ENCODE data around the gene BOLL.

BOLL gene

DNA sequence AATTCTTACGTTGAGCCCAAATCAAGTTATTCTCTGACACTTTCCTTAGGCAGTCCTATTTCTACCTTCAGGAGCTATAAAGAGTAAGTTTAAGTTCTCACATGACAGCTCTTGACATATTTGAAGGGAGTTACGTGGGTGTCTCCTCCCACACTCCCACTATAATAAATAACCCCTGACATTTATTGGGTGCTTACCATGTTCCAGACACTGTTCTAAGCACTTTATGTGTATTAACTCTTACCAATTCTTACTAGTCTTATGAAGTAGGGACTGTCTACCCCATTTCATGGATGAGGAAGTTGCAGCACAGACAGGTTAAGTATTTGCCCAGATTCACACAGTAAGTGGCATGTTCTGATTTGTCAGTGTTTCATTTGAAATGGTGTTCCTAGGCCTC, 37.2 kb upstream of the BOLL start:
- Histone ChIP-seq H2BK120ac (ENCODE audit: insufficient read depth, low read length, poor library complexity) (no peak overlapping the region), H4K12ac (ENCODE audit: low read depth, low read length) (no peak overlapping the region), H3K4me1 (ENCODE audit: control insufficient read depth in 1 of 2, insufficient read depth in 2 of 2, low read length in 2 of 2) (no peaks in the 10 kb centered on the region), H3K27me3 (ENCODE audit: insufficient read depth, low read length) (no peaks in the 10 kb centered on the region), H2AFZ (ENCODE audit: insufficient read depth, low read length, poor library complexity) (no peak overlapping the region), H4K8ac (ENCODE audit: low read depth, low read length) (no peak overlapping the region), H3K79me1 (ENCODE audit: low read length) (no peaks in the 10 kb centered on the region), H3K27ac (ENCODE audit: low read depth, low read length) (no peak overlapping the region), H2BK12ac (ENCODE audit: low read length) (no peak overlapping the region), H3K9me3 (ENCODE audit: insufficient read depth, low read depth, low read length) (no peaks in the 10 kb centered on the region), H3K9ac (ENCODE audit: low read length) (no peak overlapping the region), H2AK5ac (ENCODE audit: low read length) (no peak overlapping the region), H4K91ac (ENCODE audit: low read depth, low read length) (no peak overlapping the region), H3K4me2 (ENCODE audit: low read length) (no peak overlapping the region), H3K14ac (ENCODE audit: low read length) (no peak overlapping the region), H3K23ac (ENCODE audit: low read length) (no peak overlapping the region), H3K18ac (ENCODE audit: low read length) (no peak overlapping the region), H3K4ac (ENCODE audit: low read depth, low read length) (no peak overlapping the region), H3K79me2 (ENCODE audit: control insufficient read depth, insufficient read depth, low read length, poor library complexity) (no peaks in the 10 kb centered on the region), H3K36me3 (ENCODE audit: control insufficient read depth in 1 of 2, insufficient read depth in 2 of 2, low read length in 2 of 2) (no peaks in the 10 kb centered on the region), H3K4me3 (ENCODE audit: low read depth, low read length) (no peak overlapping the region), H2BK5ac (ENCODE audit: low read depth, low read length, poor library complexity) (no peak overlapping the region)
- WGBS (ENCODE audit: extremely low coverage, insufficient coverage, insufficient read length) = no CpG with 5 or more reads among the region's 2 CpGs
- no peak for DNase-seq

DNA sequence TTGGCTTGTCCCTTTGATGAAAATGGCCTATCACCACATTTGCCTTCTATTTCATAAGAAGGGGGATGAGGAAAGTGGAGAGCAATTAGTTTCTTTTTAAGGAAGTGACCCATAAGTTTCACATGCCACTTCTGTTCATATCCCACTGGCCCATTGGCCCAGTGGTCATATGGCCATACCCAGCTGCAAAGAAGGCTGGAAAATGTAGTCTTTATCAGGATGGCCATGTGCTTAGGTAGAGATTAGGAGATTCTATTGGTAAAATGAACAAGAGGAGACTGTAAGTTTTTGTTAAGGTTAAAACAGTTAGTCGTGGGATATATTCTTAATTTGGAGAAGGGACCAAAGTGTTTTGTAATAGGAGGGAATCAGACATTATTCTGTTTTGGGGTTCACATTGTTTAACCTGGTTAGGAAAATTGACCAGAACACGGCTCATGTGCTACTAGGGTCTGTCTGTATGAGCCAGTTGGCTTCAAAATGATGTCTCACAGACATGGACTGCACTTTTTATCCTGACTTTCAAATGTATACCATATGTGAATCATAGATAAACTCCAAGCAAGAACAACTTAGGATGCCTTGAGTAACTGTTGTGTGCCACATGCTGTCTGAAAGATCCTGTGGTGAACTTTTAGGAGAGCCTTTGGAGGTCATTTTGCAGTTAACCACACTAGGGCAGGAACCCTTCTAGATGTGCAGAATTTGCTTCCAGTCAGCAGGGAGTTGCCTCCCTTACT, 36.6 kb upstream of the BOLL start:
- no peak overlapping the region for H2AFZ ChIP-seq (ENCODE audit: insufficient read depth, low read length, poor library complexity)
- no peak overlapping the region for H2BK5ac ChIP-seq (ENCODE audit: low read depth, low read length, poor library complexity)
- no CpG with 5 or more reads among the region's 2 CpGs for WGBS (ENCODE audit: extremely low coverage, insufficient coverage, insufficient read length)
- H3K4me3 ChIP-seq (ENCODE audit: low read depth, low read length) = no peak overlapping the region
- no peak overlapping the region for H4K12ac ChIP-seq (ENCODE audit: low read depth, low read length)
- H3K9ac ChIP-seq (ENCODE audit: low read length) = no peak overlapping the region
- H3K79me2 ChIP-seq (ENCODE audit: control insufficient read depth, insufficient read depth, low read length, poor library complexity) = no peaks in the 10 kb centered on the region
- no peak overlapping the region for H4K8ac ChIP-seq (ENCODE audit: low read depth, low read length)
- H3K79me1 ChIP-seq (ENCODE audit: low read length) = no peaks in the 10 kb centered on the region
- no peak overlapping the region for H3K18ac ChIP-seq (ENCODE audit: low read length)
- H3K9me3 ChIP-seq (ENCODE audit: insufficient read depth, low read depth, low read length) = no peaks in the 10 kb centered on the region
- H3K27me3 ChIP-seq (ENCODE audit: insufficient read depth, low read length) = no peaks in the 10 kb centered on the region
- no peak overlapping the region for H2BK120ac ChIP-seq (ENCODE audit: insufficient read depth, low read length, poor library complexity)
- H3K14ac ChIP-seq (ENCODE audit: low read length) = no peak overlapping the region
- H3K4me1 ChIP-seq (ENCODE audit: control insufficient read depth in 1 of 2, insufficient read depth in 2 of 2, low read length in 2 of 2) = no peaks in the 10 kb centered on the region
- H2AK5ac ChIP-seq (ENCODE audit: low read length) = no peak overlapping the region
- no peaks in the 10 kb centered on the region for H3K36me3 ChIP-seq (ENCODE audit: control insufficient read depth in 1 of 2, insufficient read depth in 2 of 2, low read length in 2 of 2)
- no peak overlapping the region for H4K91ac ChIP-seq (ENCODE audit: low read depth, low read length)
- H3K4me2 ChIP-seq (ENCODE audit: low read length) = no peak overlapping the region
- H3K4ac ChIP-seq (ENCODE audit: low read depth, low read length) = no peak overlapping the region
- no peak for DNase-seq
- no peak overlapping the region for H2BK12ac ChIP-seq (ENCODE audit: low read length)
- no peak overlapping the region for H3K23ac ChIP-seq (ENCODE audit: low read length)
- H3K27ac ChIP-seq (ENCODE audit: low read depth, low read length) = no peak overlapping the region

GRCh38 chr2:197814526-197814925, 29.4 kb upstream of the BOLL start:
- no peaks in the 10 kb centered on the region for H3K4me1 ChIP-seq (ENCODE audit: control insufficient read depth in 1 of 2, insufficient read depth in 2 of 2, low read length in 2 of 2)

GRCh38 chr2:197813093-197813787, 28.1 kb upstream of the BOLL start:
- no peaks in the 10 kb centered on the region for H3K4me1 ChIP-seq (ENCODE audit: control insufficient read depth in 1 of 2, insufficient read depth in 2 of 2, low read length in 2 of 2)
- H3K79me2 ChIP-seq (ENCODE audit: control insufficient read depth, insufficient read depth, low read length, poor library complexity) = no peaks in the 10 kb centered on the region
- no peak overlapping the region for H3K27ac ChIP-seq (ENCODE audit: low read depth, low read length)
- H2BK12ac ChIP-seq (ENCODE audit: low read length) = no peak overlapping the region
- WGBS (ENCODE audit: extremely low coverage, insufficient coverage, insufficient read length) = no CpG with 5 or more reads among the region's 3 CpGs
- no peak overlapping the region for H2BK120ac ChIP-seq (ENCODE audit: insufficient read depth, low read length, poor library complexity)
- no peak overlapping the region for H3K4ac ChIP-seq (ENCODE audit: low read depth, low read length)
- no peak overlapping the region for H4K12ac ChIP-seq (ENCODE audit: low read depth, low read length)
- no peak overlapping the region for H2AK5ac ChIP-seq (ENCODE audit: low read length)
- H3K18ac ChIP-seq (ENCODE audit: low read length) = no peak overlapping the region
- peak in 1 of 2 donors; percentile 38 for DNase-seq
- H3K9ac ChIP-seq (ENCODE audit: low read length) = no peak overlapping the region
- no peak overlapping the region for H2AFZ ChIP-seq (ENCODE audit: insufficient read depth, low read length, poor library complexity)
- H3K4me2 ChIP-seq (ENCODE audit: low read length) = no peak overlapping the region
- no peaks in the 10 kb centered on the region for H3K27me3 ChIP-seq (ENCODE audit: insufficient read depth, low read length)
- H3K79me1 ChIP-seq (ENCODE audit: low read length) = no peaks in the 10 kb centered on the region
- H3K14ac ChIP-seq (ENCODE audit: low read length) = no peak overlapping the region
- H3K36me3 ChIP-seq (ENCODE audit: control insufficient read depth in 1 of 2, insufficient read depth in 2 of 2, low read length in 2 of 2) = no peaks in the 10 kb centered on the region
- H3K9me3 ChIP-seq (ENCODE audit: insufficient read depth, low read depth, low read length) = no peaks in the 10 kb centered on the region
- H4K8ac ChIP-seq (ENCODE audit: low read depth, low read length) = no peak overlapping the region
- no peak overlapping the region for H2BK5ac ChIP-seq (ENCODE audit: low read depth, low read length, poor library complexity)
- H4K91ac ChIP-seq (ENCODE audit: low read depth, low read length) = no peak overlapping the region
- no peak overlapping the region for H3K23ac ChIP-seq (ENCODE audit: low read length)
- no peak overlapping the region for H3K4me3 ChIP-seq (ENCODE audit: low read depth, low read length)

More at GRCh38 chr2:197814526-197814925, 29.4 kb upstream of the BOLL start:
- Histone ChIP-seq H3K79me1 (ENCODE audit: low read length) (no peaks in the 10 kb centered on the region), H3K4me3 (ENCODE audit: low read depth, low read length) (no peak overlapping the region), H3K9me3 (ENCODE audit: insufficient read depth, low read depth, low read length) (no peaks in the 10 kb centered on the region), H2AFZ (ENCODE audit: insufficient read depth, low read length, poor library complexity) (no peak overlapping the region), H2BK5ac (ENCODE audit: low read depth, low read length, poor library complexity) (no peak overlapping the region), H3K4ac (ENCODE audit: low read depth, low read length) (no peak overlapping the region), H3K9ac (ENCODE audit: low read length) (no peak overlapping the region), H3K36me3 (ENCODE audit: control insufficient read depth in 1 of 2, insufficient read depth in 2 of 2, low read length in 2 of 2) (no peaks in the 10 kb centered on the region), H3K4me2 (ENCODE audit: low read length) (no peak overlapping the region), H4K8ac (ENCODE audit: low read depth, low read length) (no peak overlapping the region), H4K91ac (ENCODE audit: low read depth, low read length) (no peak overlapping the region), H3K79me2 (ENCODE audit: control insufficient read depth, insufficient read depth, low read length, poor library complexity) (no peaks in the 10 kb centered on the region), H3K18ac (ENCODE audit: low read length) (no peak overlapping the region), H4K12ac (ENCODE audit: low read depth, low read length) (no peak overlapping the region), H2BK12ac (ENCODE audit: low read length) (no peak overlapping the region), H2AK5ac (ENCODE audit: low read length) (no peak overlapping the region), H3K14ac (ENCODE audit: low read length) (no peak overlapping the region), H2BK120ac (ENCODE audit: insufficient read depth, low read length, poor library complexity) (no peak overlapping the region), H3K27me3 (ENCODE audit: insufficient read depth, low read length) (no peaks in the 10 kb centered on the region), H3K23ac (ENCODE audit: low read length) (no peak overlapping the region), H3K27ac (ENCODE audit: low read depth, low read length) (no peak overlapping the region)
- no peak for DNase-seq
- WGBS (ENCODE audit: extremely low coverage, insufficient coverage, insufficient read length) = no CpG with 5 or more reads among the region's 2 CpGs
